HCT116 (cell line): ENCODE data around the gene OSER1.

ENCODE experiments used
- CEBPB ChIP-seq: IDR thresholded peaks from 2 replicates; pipeline ENCODE4 v1.6.1; 2012; ENCODE audit warnings: low read depth
- EGR1 ChIP-seq: IDR thresholded peaks from 2 replicates; pipeline ENCODE4 v1.6.1; 2012; ENCODE audit warnings: low read depth
- EZH2 ChIP-seq: fragments of 200-600 bp; sonication (generic); IDR thresholded peaks from 2 replicates; pipeline ENCODE4 v1.6.1; 2017; ENCODE audit warnings: antibody characterized with exemption, mixed run types
- JUND ChIP-seq: IDR thresholded peaks from 2 replicates; pipeline ENCODE4 v1.6.1; 2012
- POLR2A ChIP-seq: IDR thresholded peaks from 2 replicates; pipeline ENCODE4 v1.7.0; 2011; ENCODE audit warnings: borderline replicate concordance; ENCODE audit not compliant: insufficient read depth, insufficient read length; ENCODE audit errors: extremely low read depth
- POLR2AphosphoS5 ChIP-seq: IDR thresholded peaks from 2 replicates; pipeline ENCODE4 v1.6.1; 2011; ENCODE audit warnings: mild to moderate bottlenecking, low read depth, low read length, moderate library complexity
- RAD21 ChIP-seq: IDR thresholded peaks from 2 replicates; pipeline ENCODE4 v1.6.1; 2012; ENCODE audit warnings: low read depth, mild to moderate bottlenecking
- SIN3A ChIP-seq: IDR thresholded peaks from 2 replicates; pipeline ENCODE4 v1.6.1; 2012; ENCODE audit warnings: low read depth
- SP1 ChIP-seq: IDR thresholded peaks from 2 replicates; pipeline ENCODE4 v1.6.1; 2012; ENCODE audit warnings: low read depth
- TCF7L2 ChIP-seq: IDR thresholded peaks from 2 replicates; pipeline ENCODE4 v1.7.0; 2011; ENCODE audit warnings: borderline replicate concordance, inconsistent platforms; ENCODE audit not compliant: insufficient read depth, insufficient read length; ENCODE audit errors: extremely low read depth
- TF ChIP-seq, protein P1 (sequence below): IDR thresholded peaks from 2 replicates; pipeline ENCODE4 v1.6.1; 2012; ENCODE audit warnings: low read depth
- TF ChIP-seq, protein P2 (sequence below), 3 experiments: fragments of 200-600 bp in 1 of 3; sonication (generic) in 1 of 3; IDR thresholded peaks in 2 of 3; conservative IDR thresholded peaks in 1 of 3; 2 replicates each; pipeline ENCODE4 v1.5.1; 2012 to 2017; ENCODE audit warnings: low read depth in 2 of 3, low read length in 2 of 3, antibody characterized with exemption in 1 of 3, borderline replicate concordance in 1 of 3, control low read depth in 1 of 3, mild to moderate bottlenecking in 1 of 3, mixed read lengths in 1 of 3, mixed run types in 1 of 3, moderate library complexity in 1 of 3; ENCODE audit not compliant: insufficient read depth in 1 of 3
- TF ChIP-seq, protein P3 (sequence below): IDR thresholded peaks from 2 replicates; pipeline ENCODE4 v1.6.1; 2012
- TF ChIP-seq, protein P4 (sequence below): IDR thresholded peaks from 2 replicates; pipeline ENCODE4 v1.6.1; 2011; ENCODE audit warnings: mild to moderate bottlenecking, low read length, moderate library complexity; ENCODE audit not compliant: insufficient replicate concordance; ENCODE audit errors: extremely low read depth

DNA sequence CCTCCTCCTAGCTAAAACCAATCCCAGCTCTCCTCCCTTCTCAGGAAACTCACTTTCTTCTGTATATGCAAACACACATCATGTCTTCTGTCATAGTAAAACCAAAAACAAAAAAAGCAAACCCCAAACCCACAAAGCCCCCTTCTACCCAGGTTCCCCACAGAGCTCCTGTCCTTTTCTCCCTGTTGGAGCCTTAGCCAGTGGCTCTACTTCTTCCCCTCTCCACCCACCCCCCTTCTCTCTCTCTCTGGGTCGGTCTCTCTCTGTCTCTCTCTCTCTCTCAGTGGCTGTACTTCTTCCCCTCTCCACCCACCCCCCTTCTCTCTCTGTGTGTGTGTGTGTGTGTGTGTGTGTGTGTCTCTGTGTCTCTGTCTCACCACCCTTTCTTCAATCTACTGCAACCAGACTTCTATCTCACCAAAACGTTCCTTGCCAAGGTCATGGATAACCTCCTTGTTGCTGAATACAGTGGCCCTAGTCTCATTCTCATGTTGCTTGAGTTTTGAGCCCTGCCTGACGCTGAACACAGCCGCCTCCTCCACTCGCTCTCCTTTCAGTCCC, 8.7 kb upstream of the OSER1 start:
- TF ChIP-seq, protein P1, sequence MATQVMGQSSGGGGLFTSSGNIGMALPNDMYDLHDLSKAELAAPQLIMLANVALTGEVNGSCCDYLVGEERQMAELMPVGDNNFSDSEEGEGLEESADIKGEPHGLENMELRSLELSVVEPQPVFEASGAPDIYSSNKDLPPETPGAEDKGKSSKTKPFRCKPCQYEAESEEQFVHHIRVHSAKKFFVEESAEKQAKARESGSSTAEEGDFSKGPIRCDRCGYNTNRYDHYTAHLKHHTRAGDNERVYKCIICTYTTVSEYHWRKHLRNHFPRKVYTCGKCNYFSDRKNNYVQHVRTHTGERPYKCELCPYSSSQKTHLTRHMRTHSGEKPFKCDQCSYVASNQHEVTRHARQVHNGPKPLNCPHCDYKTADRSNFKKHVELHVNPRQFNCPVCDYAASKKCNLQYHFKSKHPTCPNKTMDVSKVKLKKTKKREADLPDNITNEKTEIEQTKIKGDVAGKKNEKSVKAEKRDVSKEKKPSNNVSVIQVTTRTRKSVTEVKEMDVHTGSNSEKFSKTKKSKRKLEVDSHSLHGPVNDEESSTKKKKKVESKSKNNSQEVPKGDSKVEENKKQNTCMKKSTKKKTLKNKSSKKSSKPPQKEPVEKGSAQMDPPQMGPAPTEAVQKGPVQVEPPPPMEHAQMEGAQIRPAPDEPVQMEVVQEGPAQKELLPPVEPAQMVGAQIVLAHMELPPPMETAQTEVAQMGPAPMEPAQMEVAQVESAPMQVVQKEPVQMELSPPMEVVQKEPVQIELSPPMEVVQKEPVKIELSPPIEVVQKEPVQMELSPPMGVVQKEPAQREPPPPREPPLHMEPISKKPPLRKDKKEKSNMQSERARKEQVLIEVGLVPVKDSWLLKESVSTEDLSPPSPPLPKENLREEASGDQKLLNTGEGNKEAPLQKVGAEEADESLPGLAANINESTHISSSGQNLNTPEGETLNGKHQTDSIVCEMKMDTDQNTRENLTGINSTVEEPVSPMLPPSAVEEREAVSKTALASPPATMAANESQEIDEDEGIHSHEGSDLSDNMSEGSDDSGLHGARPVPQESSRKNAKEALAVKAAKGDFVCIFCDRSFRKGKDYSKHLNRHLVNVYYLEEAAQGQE, result no peak
- TF ChIP-seq, protein P2, sequence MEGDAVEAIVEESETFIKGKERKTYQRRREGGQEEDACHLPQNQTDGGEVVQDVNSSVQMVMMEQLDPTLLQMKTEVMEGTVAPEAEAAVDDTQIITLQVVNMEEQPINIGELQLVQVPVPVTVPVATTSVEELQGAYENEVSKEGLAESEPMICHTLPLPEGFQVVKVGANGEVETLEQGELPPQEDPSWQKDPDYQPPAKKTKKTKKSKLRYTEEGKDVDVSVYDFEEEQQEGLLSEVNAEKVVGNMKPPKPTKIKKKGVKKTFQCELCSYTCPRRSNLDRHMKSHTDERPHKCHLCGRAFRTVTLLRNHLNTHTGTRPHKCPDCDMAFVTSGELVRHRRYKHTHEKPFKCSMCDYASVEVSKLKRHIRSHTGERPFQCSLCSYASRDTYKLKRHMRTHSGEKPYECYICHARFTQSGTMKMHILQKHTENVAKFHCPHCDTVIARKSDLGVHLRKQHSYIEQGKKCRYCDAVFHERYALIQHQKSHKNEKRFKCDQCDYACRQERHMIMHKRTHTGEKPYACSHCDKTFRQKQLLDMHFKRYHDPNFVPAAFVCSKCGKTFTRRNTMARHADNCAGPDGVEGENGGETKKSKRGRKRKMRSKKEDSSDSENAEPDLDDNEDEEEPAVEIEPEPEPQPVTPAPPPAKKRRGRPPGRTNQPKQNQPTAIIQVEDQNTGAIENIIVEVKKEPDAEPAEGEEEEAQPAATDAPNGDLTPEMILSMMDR (IDR thresholded peaks at IDR 0.05 in 2 of 3, conservative IDR thresholded peaks at IDR 0.05 in 1 of 3; ENCODE audit: borderline replicate concordance in 1 of 3, insufficient read depth in 1 of 3, low read depth in 2 of 3, low read length in 2 of 3), result no peak
- no peak for TF ChIP-seq POLR2AphosphoS5
- TF ChIP-seq CEBPB, result no peak
- TF ChIP-seq, protein P3, sequence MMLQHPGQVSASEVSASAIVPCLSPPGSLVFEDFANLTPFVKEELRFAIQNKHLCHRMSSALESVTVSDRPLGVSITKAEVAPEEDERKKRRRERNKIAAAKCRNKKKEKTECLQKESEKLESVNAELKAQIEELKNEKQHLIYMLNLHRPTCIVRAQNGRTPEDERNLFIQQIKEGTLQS, result no peak
- TF ChIP-seq RAD21, result no peak
- TF ChIP-seq EZH2, result no peak
- TF ChIP-seq EGR1, result no peak
- TF ChIP-seq, protein P4, sequence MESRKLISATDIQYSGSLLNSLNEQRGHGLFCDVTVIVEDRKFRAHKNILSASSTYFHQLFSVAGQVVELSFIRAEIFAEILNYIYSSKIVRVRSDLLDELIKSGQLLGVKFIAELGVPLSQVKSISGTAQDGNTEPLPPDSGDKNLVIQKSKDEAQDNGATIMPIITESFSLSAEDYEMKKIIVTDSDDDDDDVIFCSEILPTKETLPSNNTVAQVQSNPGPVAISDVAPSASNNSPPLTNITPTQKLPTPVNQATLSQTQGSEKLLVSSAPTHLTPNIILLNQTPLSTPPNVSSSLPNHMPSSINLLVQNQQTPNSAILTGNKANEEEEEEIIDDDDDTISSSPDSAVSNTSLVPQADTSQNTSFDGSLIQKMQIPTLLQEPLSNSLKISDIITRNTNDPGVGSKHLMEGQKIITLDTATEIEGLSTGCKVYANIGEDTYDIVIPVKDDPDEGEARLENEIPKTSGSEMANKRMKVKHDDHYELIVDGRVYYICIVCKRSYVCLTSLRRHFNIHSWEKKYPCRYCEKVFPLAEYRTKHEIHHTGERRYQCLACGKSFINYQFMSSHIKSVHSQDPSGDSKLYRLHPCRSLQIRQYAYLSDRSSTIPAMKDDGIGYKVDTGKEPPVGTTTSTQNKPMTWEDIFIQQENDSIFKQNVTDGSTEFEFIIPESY, result no peak
- TF ChIP-seq JUND, result no peak
- TF ChIP-seq POLR2A, result no peak
- TF ChIP-seq TCF7L2, result no peak
- no peak for TF ChIP-seq SP1
- no peak for TF ChIP-seq SIN3A
